ENCODE data around the gene CD101. TPM values are rescaled to one million over a fixed set of nuclear protein-coding genes. Genes with fewer than 3 reads are reported as not detected.

Gene CD101
- total and polyA plus RNA-seq, 2 experiments from 2014 or later: 1.2 to 1.3 TPM

DNA sequence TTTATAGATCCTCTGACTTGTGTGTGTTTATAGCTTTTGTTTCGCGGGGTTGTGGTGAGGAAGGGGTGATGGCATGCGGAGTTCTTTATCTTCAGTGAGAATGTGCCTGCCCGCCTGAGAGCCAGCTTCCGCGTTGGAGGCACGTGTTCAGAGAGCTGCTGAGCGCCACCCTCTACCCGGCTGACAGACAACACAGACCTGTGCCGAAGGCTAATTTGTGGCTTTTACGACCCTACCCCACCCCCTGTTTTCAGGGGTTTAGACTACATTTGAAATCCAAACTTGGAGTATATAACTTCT lies 14.4 kb upstream of the CD101 start (continued):
- TF ChIP-seq, protein P1, sequence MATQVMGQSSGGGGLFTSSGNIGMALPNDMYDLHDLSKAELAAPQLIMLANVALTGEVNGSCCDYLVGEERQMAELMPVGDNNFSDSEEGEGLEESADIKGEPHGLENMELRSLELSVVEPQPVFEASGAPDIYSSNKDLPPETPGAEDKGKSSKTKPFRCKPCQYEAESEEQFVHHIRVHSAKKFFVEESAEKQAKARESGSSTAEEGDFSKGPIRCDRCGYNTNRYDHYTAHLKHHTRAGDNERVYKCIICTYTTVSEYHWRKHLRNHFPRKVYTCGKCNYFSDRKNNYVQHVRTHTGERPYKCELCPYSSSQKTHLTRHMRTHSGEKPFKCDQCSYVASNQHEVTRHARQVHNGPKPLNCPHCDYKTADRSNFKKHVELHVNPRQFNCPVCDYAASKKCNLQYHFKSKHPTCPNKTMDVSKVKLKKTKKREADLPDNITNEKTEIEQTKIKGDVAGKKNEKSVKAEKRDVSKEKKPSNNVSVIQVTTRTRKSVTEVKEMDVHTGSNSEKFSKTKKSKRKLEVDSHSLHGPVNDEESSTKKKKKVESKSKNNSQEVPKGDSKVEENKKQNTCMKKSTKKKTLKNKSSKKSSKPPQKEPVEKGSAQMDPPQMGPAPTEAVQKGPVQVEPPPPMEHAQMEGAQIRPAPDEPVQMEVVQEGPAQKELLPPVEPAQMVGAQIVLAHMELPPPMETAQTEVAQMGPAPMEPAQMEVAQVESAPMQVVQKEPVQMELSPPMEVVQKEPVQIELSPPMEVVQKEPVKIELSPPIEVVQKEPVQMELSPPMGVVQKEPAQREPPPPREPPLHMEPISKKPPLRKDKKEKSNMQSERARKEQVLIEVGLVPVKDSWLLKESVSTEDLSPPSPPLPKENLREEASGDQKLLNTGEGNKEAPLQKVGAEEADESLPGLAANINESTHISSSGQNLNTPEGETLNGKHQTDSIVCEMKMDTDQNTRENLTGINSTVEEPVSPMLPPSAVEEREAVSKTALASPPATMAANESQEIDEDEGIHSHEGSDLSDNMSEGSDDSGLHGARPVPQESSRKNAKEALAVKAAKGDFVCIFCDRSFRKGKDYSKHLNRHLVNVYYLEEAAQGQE (IDR thresholded peaks at IDR 0.05; ENCODE audit: unreplicated experiment): no peak
- TF ChIP-seq ZNF462 (CRISPR knock-in tag; IDR thresholded peaks at IDR 0.05): no peak
- TF ChIP-seq EZH2phosphoT487 (IDR thresholded peaks at IDR 0.05; ENCODE audit: unreplicated experiment): no peak

DNA sequence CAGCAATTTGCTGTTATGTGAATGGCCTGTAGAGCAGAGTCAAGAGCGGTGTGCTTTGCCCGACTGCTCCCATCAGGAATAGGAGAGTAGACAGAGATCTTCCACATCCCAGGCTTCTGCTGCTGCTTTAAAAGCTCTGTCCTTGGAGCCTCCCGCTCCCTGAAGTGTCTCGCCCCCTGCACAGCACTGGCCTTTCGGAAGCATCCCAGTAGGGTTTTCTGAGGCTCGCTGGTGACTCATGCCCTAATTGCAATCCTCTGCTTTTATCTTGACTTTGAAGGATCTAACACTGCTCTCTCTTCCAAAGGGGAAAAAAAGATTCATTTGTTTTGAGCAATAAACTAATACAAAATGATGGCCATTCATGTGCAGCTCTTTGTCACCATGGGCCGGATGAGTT lies 13.3 kb upstream of the CD101 start:
- H3K4me3 Mint-ChIP-seq: no peak overlapping the region
- no peak overlapping the region for H3K27ac Mint-ChIP-seq
- H3K27ac ChIP-seq (ENCODE audit: low read depth): no peak overlapping the region
- 0 out of 2 replicates have a peak, but pooled peaks cover 4% of the 10 kb centered on the region for H4K20me1 ChIP-seq (replicated peaks; ENCODE audit: insufficient read depth)
- peaks cover 53% of the 10 kb centered on the region for H3K36me3 Mint-ChIP-seq (ENCODE audit: low read depth)
- peaks cover 8% of the 10 kb centered on the region for H3K27me3 Mint-ChIP-seq (ENCODE audit: insufficient read depth, low read depth, poor library complexity)
- no peak overlapping the region for H3K4me3 ChIP-seq
- H3K27me3 ChIP-seq (ENCODE audit: insufficient read depth): no peaks in the 10 kb centered on the region
- H3K9me2 ChIP-seq (ENCODE audit: insufficient read depth): no peaks in the 10 kb centered on the region
- DNase-seq (ENCODE audit: low spot score): no peak
- no peaks in the 10 kb centered on the region for H3F3A ChIP-seq (replicated peaks; ENCODE audit: low read depth)
- no peaks in the 10 kb centered on the region for H3K9me3 Mint-ChIP-seq
- no peak for ATAC-seq
- peaks cover 28% of the 10 kb centered on the region for H3K4me1 Mint-ChIP-seq
- H3K36me3 ChIP-seq (ENCODE audit: insufficient read depth): no peaks in the 10 kb centered on the region; the same call in 1 of the 2 replicates
- no peak overlapping the region for H3K4me2 ChIP-seq
- H2AFZ ChIP-seq: no peak overlapping the region
- no peaks in the 10 kb centered on the region; the same call in 1 of the 2 replicates for H3K79me2 ChIP-seq (replicated peaks; ENCODE audit: insufficient read depth)
- no peaks in the 10 kb centered on the region for H3K4me1 ChIP-seq (ENCODE audit: insufficient read depth)
- TF ChIP-seq, protein P2, sequence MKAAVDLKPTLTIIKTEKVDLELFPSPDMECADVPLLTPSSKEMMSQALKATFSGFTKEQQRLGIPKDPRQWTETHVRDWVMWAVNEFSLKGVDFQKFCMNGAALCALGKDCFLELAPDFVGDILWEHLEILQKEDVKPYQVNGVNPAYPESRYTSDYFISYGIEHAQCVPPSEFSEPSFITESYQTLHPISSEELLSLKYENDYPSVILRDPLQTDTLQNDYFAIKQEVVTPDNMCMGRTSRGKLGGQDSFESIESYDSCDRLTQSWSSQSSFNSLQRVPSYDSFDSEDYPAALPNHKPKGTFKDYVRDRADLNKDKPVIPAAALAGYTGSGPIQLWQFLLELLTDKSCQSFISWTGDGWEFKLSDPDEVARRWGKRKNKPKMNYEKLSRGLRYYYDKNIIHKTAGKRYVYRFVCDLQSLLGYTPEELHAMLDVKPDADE (IDR thresholded peaks at IDR 0.05): no peak
- no peak for TF ChIP-seq EZH2phosphoT487 (IDR thresholded peaks at IDR 0.05; ENCODE audit: unreplicated experiment)
- no peak for TF ChIP-seq ZNF462 (CRISPR knock-in tag; IDR thresholded peaks at IDR 0.05)

Data from GM23338 (cell line).